A549 (cell line): ENCODE data around the gene HS6ST1. TPM values are rescaled to one million over a fixed set of nuclear protein-coding genes. Genes with fewer than 3 reads are reported as not detected.

Experiments used
- ATAC-seq, 2 experiments: fragments of 200-7000 bp in 1 of 2; fragments of >200 bp in 1 of 2; cut with Nextera tagmentation in 1 of 2; cut with Tn5 transposase in 1 of 2; 3 replicates each; pipeline versions ENCODE4 v1.8.0 to v1.9.1; 2018 to 2020; ENCODE audit warnings: mild to moderate bottlenecking in 1 of 2, moderate library complexity in 1 of 2
- CTCF ChIA-PET: fragments of 300-600 bp; sonication (Branson Sonifier 250); formaldehyde crosslinking; extraction: SDS; loops from one replicate; lab custom pipeline; 2021; ENCODE audit warnings: antibody characterized with exemption, inconsistent platforms; lab: Yijun Ruan, JAX
- POLR2A ChIA-PET: fragments of 350-600 bp; formaldehyde crosslinking; extraction: SDS; loops from one replicate; lab custom pipeline; 2021; ENCODE audit warnings: antibody characterized with exemption, inconsistent platforms; lab: Yijun Ruan, JAX
- DNase-seq, 2 experiments: peaks; one replicate each; pipeline versions ENCODE4 v3.0.0 to v3.0.0-alpha.2; 2011 to 2016; ENCODE audit warnings: low read depth in 1 of 2, low spot score in 1 of 2
- FAIRE-seq: peaks from 2 replicates; lab custom pipeline; 2011; peaks lifted over from hg19 to GRCh38; lab: Jason Lieb, UNC
- H3K27ac ChIP-seq, 2 experiments: fragments of >200 bp; sonication (Bioruptor Twin); formaldehyde crosslinking; 3 replicates each; pipeline ENCODE4 v1.5.1; 2016 to 2017
- H3K4me1 ChIP-seq: fragments of >200 bp; sonication (Bioruptor Twin); formaldehyde crosslinking; 3 replicates; pipeline ENCODE4 v1.6.1; 2016
- H3K4me2 ChIP-seq: fragments of >200 bp; sonication (Bioruptor Twin); formaldehyde crosslinking; 3 replicates; pipeline ENCODE4 v1.6.1; 2016
- H3K4me3 ChIP-seq: fragments of >200 bp; sonication (Bioruptor Twin); formaldehyde crosslinking; 3 replicates; pipeline ENCODE4 v1.5.1; 2016
- H3K9me3 ChIP-seq: fragments of >200 bp; sonication (Bioruptor Twin); formaldehyde crosslinking; 3 replicates; pipeline ENCODE4 v1.6.1; 2016
- BHLHE40 ChIP-seq: IDR thresholded peaks from 2 replicates; pipeline ENCODE4 v1.6.1; 2012; ENCODE audit warnings: low read depth, low read length, inconsistent platforms
- CBX8 ChIP-seq: fragments of 200-600 bp; sonication (generic); IDR thresholded peaks from 2 replicates; pipeline ENCODE4 v1.6.1; 2016
- CEBPB ChIP-seq, 2 experiments: fragments of >200 bp in 1 of 2; sonication (Bioruptor Twin) in 1 of 2; formaldehyde crosslinking in 1 of 2; IDR thresholded peaks; 2 replicates each; pipeline ENCODE4 v1.6.1; 2012 to 2016
- CHD4 ChIP-seq: fragments of 200-600 bp; sonication (generic); IDR thresholded peaks from 2 replicates; pipeline ENCODE4 v1.6.1; 2016; ENCODE audit warnings: antibody characterized with exemption, mild to moderate bottlenecking, borderline replicate concordance
- EHMT2 ChIP-seq: fragments of 200-600 bp; sonication (generic); IDR thresholded peaks from 2 replicates; pipeline ENCODE4 v1.6.1; 2016; ENCODE audit warnings: antibody characterized with exemption, low read depth, mild to moderate bottlenecking, moderate library complexity
- EP300 ChIP-seq, 2 experiments: fragments of >200 bp; sonication (Bioruptor Twin); formaldehyde crosslinking; IDR thresholded peaks; 2 replicates in 1 of 2; 3 replicates in 1 of 2; pipeline ENCODE4 v1.6.1; 2016 to 2017
- ESRRA ChIP-seq: fragments of 150-350 bp; IDR thresholded peaks from 2 replicates; pipeline ENCODE4 v1.6.1; 2014; ENCODE audit warnings: mild to moderate bottlenecking, low read length, borderline replicate concordance
- FOXS1 ChIP-seq: fragments of 250-450 bp; sonication (Bioruptor Pico); IDR thresholded peaks from 2 replicates; pipeline ENCODE4 v1.5.0; 2020; ENCODE audit warnings: mild to moderate bottlenecking, moderate library complexity
- GATA3 ChIP-seq: IDR thresholded peaks from 2 replicates; pipeline ENCODE4 v1.6.1; 2012; ENCODE audit warnings: borderline replicate concordance
- HDAC2 ChIP-seq: fragments of 200-600 bp; sonication (generic); IDR thresholded peaks from 2 replicates; pipeline ENCODE4 v1.6.1; 2016
- HOXB13 ChIP-seq: fragments of 250-450 bp; sonication (Bioruptor Pico); IDR thresholded peaks from 2 replicates; pipeline ENCODE4 v1.5.0; 2020; ENCODE audit warnings: low read depth, mild to moderate bottlenecking, moderate library complexity
- HOXB5 ChIP-seq: fragments of 250-450 bp; sonication (Bioruptor Pico); IDR thresholded peaks from 2 replicates; pipeline ENCODE4 v1.5.0; 2020; ENCODE audit warnings: mild to moderate bottlenecking, moderate library complexity
- JUN ChIP-seq, 2 experiments: fragments of >200 bp; sonication (Bioruptor Twin); formaldehyde crosslinking; IDR thresholded peaks; 2 replicates in 1 of 2; 3 replicates in 1 of 2; pipeline ENCODE4 v1.6.1; 2016 to 2017
- JUNB ChIP-seq: fragments of >200 bp; sonication (Bioruptor Twin); formaldehyde crosslinking; IDR thresholded peaks from 2 replicates; pipeline ENCODE4 v1.6.1; 2016
- MAFK ChIP-seq: fragments of 450-650 bp; IDR thresholded peaks from 2 replicates; pipeline ENCODE4 v1.6.1; 2014; ENCODE audit not compliant: partially characterized antibody
- NFE2L2 ChIP-seq: fragments of 150-350 bp; conservative IDR thresholded peaks from 2 replicates; pipeline ENCODE4 v1.6.1; 2014; ENCODE audit warnings: low read length
- NPAS2 ChIP-seq: fragments of 250-450 bp; sonication (Bioruptor Pico); IDR thresholded peaks from 2 replicates; pipeline ENCODE4 v1.8.0; 2022; ENCODE audit warnings: mild to moderate bottlenecking, moderate library complexity, borderline replicate concordance
- NR3C1 ChIP-seq: fragments of >200 bp; sonication (Bioruptor Twin); formaldehyde crosslinking; IDR thresholded peaks from 3 replicates; pipeline ENCODE4 v1.6.1; 2017
- POLR2A ChIP-seq: IDR thresholded peaks from 2 replicates; pipeline ENCODE4 v1.6.1; 2012; ENCODE audit warnings: mild to moderate bottlenecking, low read length
- POLR2AphosphoS2 ChIP-seq: conservative IDR thresholded peaks from 2 replicates; pipeline ENCODE4 v1.6.1; 2012; ENCODE audit warnings: low read length, improper control_type of control experiment, inconsistent platforms
- RAD21 ChIP-seq, 2 experiments: fragments of >200 bp in 1 of 2; sonication (Bioruptor Twin) in 1 of 2; formaldehyde crosslinking in 1 of 2; IDR thresholded peaks in 1 of 2; conservative IDR thresholded peaks in 1 of 2; 2 replicates in 1 of 2; 3 replicates in 1 of 2; pipeline ENCODE4 v1.6.1; 2012 to 2018; ENCODE audit warnings: inconsistent platforms in 1 of 2
- RCOR1 ChIP-seq: fragments of 150-350 bp; IDR thresholded peaks from 2 replicates; pipeline ENCODE4 v1.6.1; 2014; ENCODE audit warnings: antibody characterized with exemption, low read length, low read depth
- RFX5 ChIP-seq: fragments of 450-650 bp; IDR thresholded peaks from 2 replicates; pipeline ENCODE4 v1.7.1; 2014; ENCODE audit warnings: antibody characterized with exemption, mild to moderate bottlenecking, moderate library complexity
- SREBF2 ChIP-seq: fragments of 450-650 bp; IDR thresholded peaks from 2 replicates; pipeline ENCODE4 v1.6.1; 2014; ENCODE audit warnings: mild to moderate bottlenecking, moderate library complexity
- TP53 ChIP-seq: fragments of 250-450 bp; sonication (Bioruptor Pico); IDR thresholded peaks from 2 replicates; pipeline ENCODE4 v1.5.0; 2021; ENCODE audit warnings: mild to moderate bottlenecking, moderate library complexity
- WGBS: methylation state at CpG from one replicate; pipeline ENCODE4 v1.1.6; 2017; ENCODE audit errors: missing lambda C conversion rate; 5-methylcytosine and 5-hydroxymethylcytosine counted together
- polyA plus RNA-seq, 4 experiments: library from polyadenylated mRNA; depleted of rRNA in 3 of 4; stranded (reverse); fragments of >200 nt; fragmentation: RNase III in 1 of 4; extraction: RNeasy Plus Mini Kit Qiagen cat#74134 plus additional on column Dnase treatment in 1 of 4; gene quantifications; 2 replicates in 3 of 4; 3 replicates in 1 of 4; pipeline ENCODE4 v1.2.3, GENCODE V29; 2011 to 2017
- TF ChIP-seq, protein P1 (sequence below): fragments of 150-350 bp; IDR thresholded peaks from 2 replicates; pipeline ENCODE4 v1.6.1; 2014; ENCODE audit warnings: low read depth, mild to moderate bottlenecking, low read length
- TF ChIP-seq, protein P2 (sequence below): IDR thresholded peaks from 2 replicates; pipeline ENCODE4 v1.6.1; 2012
- TF ChIP-seq, protein P3 (sequence below): IDR thresholded peaks from 2 replicates; pipeline ENCODE4 v1.6.1; 2012
- TF ChIP-seq, protein P4 (sequence below): fragments of 250-450 bp; sonication (Bioruptor Pico); IDR thresholded peaks from 2 replicates; pipeline ENCODE4 v1.5.0; 2020; ENCODE audit warnings: low read depth, mild to moderate bottlenecking, moderate library complexity
- TF ChIP-seq, protein P5 (sequence below): fragments of >200 bp; sonication (Bioruptor Twin); formaldehyde crosslinking; IDR thresholded peaks from 3 replicates; pipeline ENCODE4 v1.6.1; 2016
- TF ChIP-seq, protein P6 (sequence below): IDR thresholded peaks from 2 replicates; pipeline ENCODE4 v1.6.1; 2012; ENCODE audit warnings: low read depth, borderline replicate concordance

HS6ST1 gene
- polyA plus RNA-seq, 2 of the 4 experiments (the other 2 are of a cell fraction) = 3.8 to 11.6 TPM

DNA sequence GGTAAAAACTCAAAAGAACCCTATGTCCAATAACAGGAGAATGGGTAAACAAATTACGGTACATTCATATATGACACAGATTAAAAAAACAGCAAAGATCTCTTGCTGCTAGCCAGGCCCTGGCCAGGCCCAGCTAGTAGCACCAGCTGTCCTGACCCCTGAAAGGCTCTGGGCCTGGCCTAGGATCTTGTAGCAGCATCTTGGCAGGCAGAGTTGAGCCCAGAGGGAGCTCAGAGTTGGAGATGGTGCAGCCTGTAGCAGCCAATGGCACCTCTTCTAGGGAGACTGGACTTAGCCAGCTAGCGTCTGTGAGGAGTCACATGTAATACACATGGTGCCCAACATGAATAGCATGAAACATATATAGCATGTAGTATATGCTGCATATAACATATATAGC lies 69.1 kb downstream of the HS6ST1 start:
- H3K27ac ChIP-seq = no peak overlapping the region
- WGBS = 84% methylated on average over 2 of the region's 2 CpGs
- ChIA-PET CTCF (no interaction called here), POLR2A (no interaction called here)
- no peak for FAIRE-seq
- no peak overlapping the region for H3K4me2 ChIP-seq
- no peaks in the 10 kb centered on the region for H3K4me1 ChIP-seq
- TF ChIP-seq SREBF2 = no peak
- no peak for TF ChIP-seq TP53 (CRISPR knock-in tag)
- no peak for TF ChIP-seq HOXB13 (CRISPR knock-in tag)
- no peak for TF ChIP-seq GATA3
- TF ChIP-seq, protein P1, sequence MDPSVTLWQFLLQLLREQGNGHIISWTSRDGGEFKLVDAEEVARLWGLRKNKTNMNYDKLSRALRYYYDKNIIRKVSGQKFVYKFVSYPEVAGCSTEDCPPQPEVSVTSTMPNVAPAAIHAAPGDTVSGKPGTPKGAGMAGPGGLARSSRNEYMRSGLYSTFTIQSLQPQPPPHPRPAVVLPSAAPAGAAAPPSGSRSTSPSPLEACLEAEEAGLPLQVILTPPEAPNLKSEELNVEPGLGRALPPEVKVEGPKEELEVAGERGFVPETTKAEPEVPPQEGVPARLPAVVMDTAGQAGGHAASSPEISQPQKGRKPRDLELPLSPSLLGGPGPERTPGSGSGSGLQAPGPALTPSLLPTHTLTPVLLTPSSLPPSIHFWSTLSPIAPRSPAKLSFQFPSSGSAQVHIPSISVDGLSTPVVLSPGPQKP = no peak
- no peak for TF ChIP-seq FOXS1 (CRISPR knock-in tag)
- TF ChIP-seq NFE2L2 = no peak
- TF ChIP-seq NR3C1 = no peak
- TF ChIP-seq, protein P2, sequence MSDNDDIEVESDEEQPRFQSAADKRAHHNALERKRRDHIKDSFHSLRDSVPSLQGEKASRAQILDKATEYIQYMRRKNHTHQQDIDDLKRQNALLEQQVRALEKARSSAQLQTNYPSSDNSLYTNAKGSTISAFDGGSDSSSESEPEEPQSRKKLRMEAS = no peak
- no peak for TF ChIP-seq MAFK
- H3K4me3 ChIP-seq = no peak overlapping the region
- ATAC-seq = no peak
- H3K9me3 ChIP-seq = no peaks in the 10 kb centered on the region
- no peak for DNase-seq

DNA sequence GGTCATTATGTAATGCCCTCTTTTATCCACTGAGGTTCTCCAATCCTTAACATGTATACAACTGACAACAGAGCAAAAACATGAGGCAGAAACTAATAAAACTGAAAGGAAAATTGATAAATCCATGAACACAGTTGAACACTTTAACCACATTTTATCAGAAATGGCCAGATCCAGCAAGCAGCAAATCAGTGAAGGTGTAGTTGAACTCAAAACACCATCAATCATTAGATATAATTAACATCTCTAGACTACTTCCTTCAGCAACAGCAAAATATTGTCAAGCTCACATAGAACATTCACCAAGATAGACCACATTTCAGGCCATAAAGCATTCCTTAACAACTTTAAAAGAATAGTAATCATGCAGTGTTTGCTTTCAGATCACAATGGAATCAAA lies 72.9 kb downstream of the HS6ST1 start:
- Histone ChIP-seq H3K9me3 (no peaks in the 10 kb centered on the region), H3K4me2 (no peak overlapping the region), H3K4me1 (no peaks in the 10 kb centered on the region), H3K4me3 (no peak overlapping the region), H3K27ac (no peak overlapping the region)
- no peak for ATAC-seq
- no peak for FAIRE-seq
- TF ChIP-seq EP300 (IDR thresholded peaks at IDR 0.05) (no peak), MAFK (no peak), CHD4 (no peak), JUN (IDR thresholded peaks at IDR 0.05) (no peak), CBX8 (no peak), JUNB (no peak), BHLHE40 (no peak), ESRRA (no peak), EHMT2 (no peak), NPAS2 (CRISPR knock-in tag) (no peak), TP53 (CRISPR knock-in tag) (no peak)
- TF ChIP-seq, protein P3, sequence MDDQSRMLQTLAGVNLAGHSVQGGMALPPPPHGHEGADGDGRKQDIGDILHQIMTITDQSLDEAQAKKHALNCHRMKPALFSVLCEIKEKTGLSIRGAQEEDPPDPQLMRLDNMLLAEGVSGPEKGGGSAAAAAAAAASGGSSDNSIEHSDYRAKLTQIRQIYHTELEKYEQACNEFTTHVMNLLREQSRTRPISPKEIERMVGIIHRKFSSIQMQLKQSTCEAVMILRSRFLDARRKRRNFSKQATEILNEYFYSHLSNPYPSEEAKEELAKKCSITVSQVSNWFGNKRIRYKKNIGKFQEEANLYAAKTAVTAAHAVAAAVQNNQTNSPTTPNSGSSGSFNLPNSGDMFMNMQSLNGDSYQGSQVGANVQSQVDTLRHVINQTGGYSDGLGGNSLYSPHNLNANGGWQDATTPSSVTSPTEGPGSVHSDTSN = no peak
- TF ChIP-seq, protein P4, sequence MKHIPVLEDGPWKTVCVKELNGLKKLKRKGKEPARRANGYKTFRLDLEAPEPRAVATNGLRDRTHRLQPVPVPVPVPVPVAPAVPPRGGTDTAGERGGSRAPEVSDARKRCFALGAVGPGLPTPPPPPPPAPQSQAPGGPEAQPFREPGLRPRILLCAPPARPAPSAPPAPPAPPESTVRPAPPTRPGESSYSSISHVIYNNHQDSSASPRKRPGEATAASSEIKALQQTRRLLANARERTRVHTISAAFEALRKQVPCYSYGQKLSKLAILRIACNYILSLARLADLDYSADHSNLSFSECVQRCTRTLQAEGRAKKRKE = no peak
- TF ChIP-seq, protein P5, sequence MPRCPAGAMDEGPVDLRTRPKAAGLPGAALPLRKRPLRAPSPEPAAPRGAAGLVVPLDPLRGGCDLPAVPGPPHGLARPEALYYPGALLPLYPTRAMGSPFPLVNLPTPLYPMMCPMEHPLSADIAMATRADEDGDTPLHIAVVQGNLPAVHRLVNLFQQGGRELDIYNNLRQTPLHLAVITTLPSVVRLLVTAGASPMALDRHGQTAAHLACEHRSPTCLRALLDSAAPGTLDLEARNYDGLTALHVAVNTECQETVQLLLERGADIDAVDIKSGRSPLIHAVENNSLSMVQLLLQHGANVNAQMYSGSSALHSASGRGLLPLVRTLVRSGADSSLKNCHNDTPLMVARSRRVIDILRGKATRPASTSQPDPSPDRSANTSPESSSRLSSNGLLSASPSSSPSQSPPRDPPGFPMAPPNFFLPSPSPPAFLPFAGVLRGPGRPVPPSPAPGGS = no peak
- no peak for DNase-seq
- ChIA-PET CTCF (interaction anchor here (1.3 kb wide), 1 partner anchor 12 kb away, joined by 3 read pairs; no protein-coding TSS in a partner anchor), POLR2A (no interaction called here)

DNA sequence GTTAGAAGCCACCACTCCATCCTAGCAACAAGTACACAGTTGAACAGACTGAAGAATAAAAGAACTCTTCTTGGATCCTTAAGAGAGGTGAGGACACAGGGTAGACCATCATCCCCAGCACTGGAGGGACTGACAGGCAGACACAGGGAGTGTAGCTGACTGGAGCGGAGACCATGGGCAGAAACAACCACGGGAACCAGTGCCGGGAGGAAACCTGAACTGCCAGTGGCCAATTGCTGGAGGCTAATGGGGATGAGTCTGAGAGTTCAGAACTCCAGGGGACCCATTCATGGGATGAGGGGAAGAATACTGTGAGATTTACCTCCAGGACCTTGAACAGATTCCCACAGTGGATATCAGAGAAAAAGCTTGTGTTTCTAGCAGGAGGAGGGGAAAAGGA lies 76.8 kb downstream of the HS6ST1 start:
- FAIRE-seq = no peak
- TF ChIP-seq FOXS1 (CRISPR knock-in tag) (no peak), POLR2A (no peak), HDAC2 (no peak), RFX5 (no peak), HOXB5 (CRISPR knock-in tag) (no peak), RCOR1 (no peak), POLR2AphosphoS2 (no peak), RAD21 (conservative IDR thresholded peaks at IDR 0.05 in 1 of 2, IDR thresholded peaks at IDR 0.05 in 1 of 2) (no peak), EHMT2 (no peak), CEBPB (IDR thresholded peaks at IDR 0.05) (no peak), HOXB13 (CRISPR knock-in tag) (no peak)
- TF ChIP-seq, protein P6, sequence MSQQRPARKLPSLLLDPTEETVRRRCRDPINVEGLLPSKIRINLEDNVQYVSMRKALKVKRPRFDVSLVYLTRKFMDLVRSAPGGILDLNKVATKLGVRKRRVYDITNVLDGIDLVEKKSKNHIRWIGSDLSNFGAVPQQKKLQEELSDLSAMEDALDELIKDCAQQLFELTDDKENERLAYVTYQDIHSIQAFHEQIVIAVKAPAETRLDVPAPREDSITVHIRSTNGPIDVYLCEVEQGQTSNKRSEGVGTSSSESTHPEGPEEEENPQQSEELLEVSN = no peak
- TF ChIP-seq, protein P4 = no peak
- TF ChIP-seq, all 56 proteins: peak for 0
- WGBS = 75% methylated on average over 3 of the region's 3 CpGs
- ChIA-PET POLR2A (no interaction called here), CTCF (no interaction called here)
- ATAC-seq = no peak
- Histone ChIP-seq H3K4me1 (no peaks in the 10 kb centered on the region), H3K9me3 (no peaks in the 10 kb centered on the region), H3K27ac (no peak overlapping the region), H3K4me3 (no peak overlapping the region), H3K4me2 (no peak overlapping the region)
- no peak for DNase-seq
